Ascending aorta (tissue), 2 donors: ENCODE data around the gene EPB41L2. TPM values are rescaled to one million over a fixed set of nuclear protein-coding genes. Genes with fewer than 3 reads are reported as not detected.

Experiments used
- DNase-seq, 2 donors: peaks; one replicate each; pipeline ENCODE4 v3.0.0-alpha.2; 2019; ENCODE audit warnings: low spot score in 2 of 2
- H3K27ac ChIP-seq, 2 donors: fragments of 200-600 bp; sonication (generic); one replicate each; pipeline ENCODE4 v1.5.1; 2016 to 2017; ENCODE audit warnings: mild to moderate bottlenecking in 1 of 2
- H3K27me3 ChIP-seq: fragments of 200-600 bp; sonication (generic); one replicate; pipeline ENCODE4 v1.5.1; 2017
- H3K36me3 ChIP-seq, 2 donors: fragments of 200-600 bp; sonication (generic); one replicate each; pipeline ENCODE4 v1.5.1; 2016
- H3K4me1 ChIP-seq, 2 donors: fragments of 200-600 bp; sonication (generic); one replicate each; pipeline ENCODE4 v1.5.1; 2016 to 2017; ENCODE audit warnings: mild to moderate bottlenecking in 1 of 2
- H3K4me3 ChIP-seq, 2 donors: fragments of 200-600 bp; sonication (generic); one replicate each; pipeline ENCODE4 v1.5.1; 2016 to 2017; ENCODE audit warnings: mild to moderate bottlenecking in 1 of 2
- H3K9me3 ChIP-seq, 2 donors: fragments of 200-600 bp; sonication (generic); one replicate each; pipeline ENCODE4 v1.5.1; 2016
- intact Hi-C: fragments of 100-400 bp; cut with DNase I; formaldehyde crosslinking; loops from one replicate; pipeline ENCODE4 v1.15.1; 2023
- total RNA-seq: library from RNA; depleted of rRNA; stranded (reverse); fragments of >200 nt; gene quantifications from one replicate; pipeline ENCODE4 v1.1.0, GENCODE V29; 2016
- TF ChIP-seq, protein P1 (sequence below), 3 experiments: fragments of 200-600 bp in 2 of 3; fragments of 450-650 bp in 1 of 3; sonication (generic) in 2 of 3; IDR thresholded peaks; one replicate each; pipeline ENCODE4 v1.5.1; 2016 to 2019; ENCODE audit warnings: antibody characterized with exemption in 3 of 3, mild to moderate bottlenecking in 1 of 3, moderate library complexity in 1 of 3

The EPB41L2 gene
- total RNA-seq, 1 donor from 2014 or later, result 163 TPM

DNA sequence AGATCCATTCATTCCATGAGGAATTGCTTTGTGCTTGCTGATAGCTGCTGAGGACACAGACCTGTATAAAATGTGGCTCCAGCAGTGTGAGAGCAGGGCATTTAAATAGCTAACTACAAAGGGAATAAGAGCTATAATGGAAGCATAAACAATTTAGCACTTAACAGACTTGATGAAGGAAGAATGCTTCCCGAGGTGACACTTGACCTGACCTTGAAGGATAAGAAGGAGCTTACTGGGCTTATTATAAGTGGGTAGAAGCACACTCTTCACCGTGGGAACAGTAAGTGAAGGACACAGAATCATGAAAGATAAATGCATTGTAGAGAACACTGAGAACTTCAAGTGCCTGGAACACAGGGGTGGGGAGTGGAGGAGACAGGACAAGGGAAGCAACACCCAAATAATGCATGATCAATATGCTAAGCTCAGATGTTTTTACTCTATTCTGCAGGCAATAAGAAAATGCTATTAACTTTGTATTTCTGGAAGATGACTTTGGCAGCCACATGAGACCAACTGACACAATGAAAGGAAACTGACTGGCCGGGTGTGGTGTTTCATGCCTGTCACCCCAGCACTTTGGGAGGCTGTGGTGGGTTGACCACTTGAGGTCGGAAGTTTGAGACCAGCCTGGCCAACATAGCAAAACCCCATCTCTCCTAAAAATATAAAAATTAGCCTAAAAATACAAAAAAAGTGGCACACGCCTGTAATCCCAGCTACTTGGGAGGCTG is 84.2 kb downstream of the EPB41L2 start:
- Histone ChIP-seq H3K4me3 (no peak overlapping the region), H3K9me3 (no peaks in the 10 kb centered on the region), H3K27me3 (no peaks in the 10 kb centered on the region), H3K27ac (no peak overlapping the region), H3K4me1 (no peaks in the 10 kb centered on the region), H3K36me3 (no peaks in the 10 kb centered on the region)
- intact Hi-C loops, result no loop called here
- DNase-seq, result no peak
- TF ChIP-seq, protein P1, sequence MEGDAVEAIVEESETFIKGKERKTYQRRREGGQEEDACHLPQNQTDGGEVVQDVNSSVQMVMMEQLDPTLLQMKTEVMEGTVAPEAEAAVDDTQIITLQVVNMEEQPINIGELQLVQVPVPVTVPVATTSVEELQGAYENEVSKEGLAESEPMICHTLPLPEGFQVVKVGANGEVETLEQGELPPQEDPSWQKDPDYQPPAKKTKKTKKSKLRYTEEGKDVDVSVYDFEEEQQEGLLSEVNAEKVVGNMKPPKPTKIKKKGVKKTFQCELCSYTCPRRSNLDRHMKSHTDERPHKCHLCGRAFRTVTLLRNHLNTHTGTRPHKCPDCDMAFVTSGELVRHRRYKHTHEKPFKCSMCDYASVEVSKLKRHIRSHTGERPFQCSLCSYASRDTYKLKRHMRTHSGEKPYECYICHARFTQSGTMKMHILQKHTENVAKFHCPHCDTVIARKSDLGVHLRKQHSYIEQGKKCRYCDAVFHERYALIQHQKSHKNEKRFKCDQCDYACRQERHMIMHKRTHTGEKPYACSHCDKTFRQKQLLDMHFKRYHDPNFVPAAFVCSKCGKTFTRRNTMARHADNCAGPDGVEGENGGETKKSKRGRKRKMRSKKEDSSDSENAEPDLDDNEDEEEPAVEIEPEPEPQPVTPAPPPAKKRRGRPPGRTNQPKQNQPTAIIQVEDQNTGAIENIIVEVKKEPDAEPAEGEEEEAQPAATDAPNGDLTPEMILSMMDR (IDR thresholded peaks at IDR 0.05), result no peak

DNA sequence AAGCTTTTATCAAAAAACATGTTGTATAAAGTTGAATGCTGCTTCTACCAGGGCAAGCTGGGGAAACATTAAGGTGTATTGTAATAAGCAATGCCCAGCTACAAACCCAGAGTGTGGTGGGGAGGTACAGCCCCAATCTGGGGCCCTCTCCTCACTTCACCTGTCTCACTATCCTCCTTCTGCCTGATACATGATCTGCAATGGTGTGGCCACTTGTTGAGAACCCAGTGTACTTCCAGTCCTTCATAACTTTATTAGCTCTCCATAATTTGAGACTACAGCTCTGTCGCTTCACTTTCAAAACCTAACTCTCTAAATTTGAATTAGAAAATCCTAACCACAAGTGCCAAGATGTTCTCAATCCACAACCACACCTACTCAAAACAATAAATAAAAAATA is 84.9 kb downstream of the EPB41L2 start:
- Histone ChIP-seq H3K27me3 (no peaks in the 10 kb centered on the region), H3K4me1 (no peaks in the 10 kb centered on the region), H3K27ac (no peak overlapping the region), H3K4me3 (no peak overlapping the region), H3K9me3 (no peaks in the 10 kb centered on the region), H3K36me3 (no peaks in the 10 kb centered on the region)
- TF ChIP-seq, protein P1 (IDR thresholded peaks at IDR 0.05), result no peak
- no peak for DNase-seq
- intact Hi-C loops, result no loop called here

DNA sequence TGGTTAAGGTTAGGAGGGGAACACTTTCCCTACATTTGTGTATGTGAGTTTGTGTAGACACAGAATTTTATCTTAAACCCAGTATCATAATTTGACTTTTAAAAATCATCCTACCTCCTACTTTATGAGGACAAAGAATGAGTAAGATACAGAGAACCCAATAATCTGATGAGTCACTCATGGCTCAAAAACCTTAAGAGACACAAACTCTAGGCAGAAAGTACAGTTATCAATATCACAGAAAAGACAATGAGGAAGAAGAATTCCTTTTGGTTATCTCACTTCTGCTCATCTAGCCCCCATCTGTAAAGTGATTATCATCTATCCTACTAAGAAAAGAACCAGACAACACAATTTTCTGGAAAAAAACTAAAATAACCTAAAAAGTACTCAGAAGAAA is 87.7 kb downstream of the EPB41L2 start:
- H3K27me3 ChIP-seq, result no peaks in the 10 kb centered on the region
- H3K27ac ChIP-seq, result no peak overlapping the region
- no peaks in the 10 kb centered on the region for H3K36me3 ChIP-seq
- TF ChIP-seq, protein P1 (IDR thresholded peaks at IDR 0.05), result no peak
- no peak for DNase-seq
- intact Hi-C loops, result no loop called here
- no peak overlapping the region for H3K4me3 ChIP-seq
- H3K9me3 ChIP-seq, result no peaks in the 10 kb centered on the region
- peaks cover 0 to 4% of the 10 kb centered on the region in 2 donors for H3K4me1 ChIP-seq

DNA sequence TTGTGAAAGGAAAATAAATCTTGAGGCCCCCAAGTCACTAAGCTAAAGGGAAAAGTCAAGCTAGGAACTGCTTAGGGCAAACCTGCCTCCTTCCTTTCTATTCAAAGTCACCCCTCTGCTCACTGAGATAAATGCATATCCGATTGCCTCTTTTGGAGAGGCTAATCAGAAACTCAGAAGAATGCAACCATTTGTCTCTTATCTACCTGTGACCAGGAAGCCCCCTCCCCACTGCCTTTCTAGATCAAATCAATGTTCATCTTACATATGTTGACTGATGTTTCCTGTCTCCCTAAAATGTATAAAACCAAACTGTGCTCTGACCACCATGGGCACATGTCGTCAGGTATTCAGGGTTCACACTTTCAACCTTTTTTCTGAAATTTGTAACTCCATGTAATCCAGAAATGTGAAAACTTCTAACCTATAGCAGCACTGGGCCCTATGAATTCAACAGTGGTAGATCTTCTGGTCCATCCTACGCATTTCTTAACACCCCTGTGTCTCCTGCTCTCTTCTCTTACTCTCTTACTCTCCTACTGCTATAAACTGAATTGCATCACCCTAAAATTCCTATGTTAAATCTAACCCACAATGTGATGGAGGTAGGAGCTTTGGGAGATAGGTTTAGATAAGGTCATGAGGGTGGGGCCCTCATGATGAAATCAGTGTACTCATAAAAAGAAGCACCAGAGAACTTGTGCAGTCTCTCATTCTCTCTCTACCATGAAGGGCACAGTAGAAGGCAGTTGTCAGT is 89.3 kb downstream of the EPB41L2 start:
- H3K9me3 ChIP-seq, result no peaks in the 10 kb centered on the region
- TF ChIP-seq, protein P1 (IDR thresholded peaks at IDR 0.05), result no peak
- intact Hi-C loops, result no loop called here

DNA sequence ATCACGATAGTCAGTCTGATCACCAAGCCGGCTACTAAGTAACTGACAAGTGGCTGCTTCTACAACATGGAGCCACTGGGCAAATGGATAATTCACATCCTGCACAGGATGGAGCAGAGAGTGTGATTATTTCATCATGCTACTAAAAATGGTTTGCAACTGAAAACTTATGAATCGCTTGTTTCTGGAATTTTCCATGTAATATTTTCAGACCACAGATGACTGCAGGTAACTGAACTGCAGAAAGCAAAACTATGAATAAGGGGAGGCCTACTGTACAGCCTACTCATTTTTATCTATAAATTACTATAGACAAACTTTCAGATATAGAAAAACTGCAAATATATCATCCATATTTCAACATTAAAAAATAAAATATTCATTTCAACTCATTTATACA is 91.5 kb downstream of the EPB41L2 start:
- intact Hi-C loops, result no loop called here
- Histone ChIP-seq H3K27ac (no peak overlapping the region), H3K36me3 (no peaks in the 10 kb centered on the region), H3K4me1 (peaks cover 0 to 15% of the 10 kb centered on the region in 2 donors), H3K4me3 (no peak overlapping the region), H3K27me3 (no peaks in the 10 kb centered on the region), H3K9me3 (no peaks in the 10 kb centered on the region)
- DNase-seq, result no peak
- TF ChIP-seq, protein P1 (IDR thresholded peaks at IDR 0.05), result no peak

More for the DNA sequence above, 89.3 kb downstream of the EPB41L2 start:
- no peak for DNase-seq
- Histone ChIP-seq H3K4me1 (peaks cover 0 to 4% of the 10 kb centered on the region in 2 donors), H3K36me3 (no peaks in the 10 kb centered on the region), H3K27me3 (no peaks in the 10 kb centered on the region), H3K4me3 (no peak overlapping the region), H3K27ac (no peak overlapping the region)
